ENCODE measurements around the gene CPT1B. TPM values are rescaled to one million over a fixed set of nuclear protein-coding genes. Genes with fewer than 3 reads are reported as not detected.

CPT1B gene
- total RNA-seq, 1 donor = 3.9 TPM

DNA sequence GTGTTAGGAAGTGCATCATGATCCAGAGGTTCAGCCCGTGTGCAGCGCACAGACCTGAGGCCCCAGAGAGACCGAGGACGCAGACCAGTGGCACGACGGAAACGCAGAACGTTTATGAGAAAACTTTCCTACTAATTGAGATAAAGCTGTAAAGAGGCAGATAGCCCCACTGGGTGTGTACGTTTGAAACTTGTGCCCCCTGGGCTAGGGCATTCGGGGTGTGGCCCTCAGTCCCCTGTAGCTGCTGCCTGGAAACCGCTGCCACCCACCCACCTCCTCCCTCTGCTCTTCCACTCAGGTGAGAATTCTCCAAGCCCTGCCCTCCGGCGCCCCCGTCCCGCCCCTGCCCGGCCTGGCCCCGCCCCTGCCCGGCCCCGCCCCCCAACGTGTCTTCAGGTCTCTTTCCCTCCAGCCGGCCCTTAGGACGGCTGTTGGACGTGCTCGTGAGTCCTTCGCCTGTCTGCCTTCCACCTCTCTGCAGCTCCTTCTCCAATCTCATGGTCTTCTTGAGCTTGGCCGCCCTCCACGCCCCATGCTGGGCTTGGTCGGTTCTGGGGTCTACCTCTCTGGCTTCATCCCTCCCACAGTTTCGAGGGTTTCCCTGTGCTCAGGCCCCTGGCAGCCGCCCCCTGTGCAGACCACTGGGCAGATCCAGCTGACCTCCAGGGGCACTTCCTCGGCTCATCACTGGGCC is 34.4 kb upstream of the CPT1B start:
- no peak for DNase-seq (ENCODE audit: low read depth)
- TF ChIP-seq, protein P1, sequence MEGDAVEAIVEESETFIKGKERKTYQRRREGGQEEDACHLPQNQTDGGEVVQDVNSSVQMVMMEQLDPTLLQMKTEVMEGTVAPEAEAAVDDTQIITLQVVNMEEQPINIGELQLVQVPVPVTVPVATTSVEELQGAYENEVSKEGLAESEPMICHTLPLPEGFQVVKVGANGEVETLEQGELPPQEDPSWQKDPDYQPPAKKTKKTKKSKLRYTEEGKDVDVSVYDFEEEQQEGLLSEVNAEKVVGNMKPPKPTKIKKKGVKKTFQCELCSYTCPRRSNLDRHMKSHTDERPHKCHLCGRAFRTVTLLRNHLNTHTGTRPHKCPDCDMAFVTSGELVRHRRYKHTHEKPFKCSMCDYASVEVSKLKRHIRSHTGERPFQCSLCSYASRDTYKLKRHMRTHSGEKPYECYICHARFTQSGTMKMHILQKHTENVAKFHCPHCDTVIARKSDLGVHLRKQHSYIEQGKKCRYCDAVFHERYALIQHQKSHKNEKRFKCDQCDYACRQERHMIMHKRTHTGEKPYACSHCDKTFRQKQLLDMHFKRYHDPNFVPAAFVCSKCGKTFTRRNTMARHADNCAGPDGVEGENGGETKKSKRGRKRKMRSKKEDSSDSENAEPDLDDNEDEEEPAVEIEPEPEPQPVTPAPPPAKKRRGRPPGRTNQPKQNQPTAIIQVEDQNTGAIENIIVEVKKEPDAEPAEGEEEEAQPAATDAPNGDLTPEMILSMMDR (IDR thresholded peaks at IDR 0.05; ENCODE audit: insufficient read depth, low read depth, low read length) = no peak

DNA sequence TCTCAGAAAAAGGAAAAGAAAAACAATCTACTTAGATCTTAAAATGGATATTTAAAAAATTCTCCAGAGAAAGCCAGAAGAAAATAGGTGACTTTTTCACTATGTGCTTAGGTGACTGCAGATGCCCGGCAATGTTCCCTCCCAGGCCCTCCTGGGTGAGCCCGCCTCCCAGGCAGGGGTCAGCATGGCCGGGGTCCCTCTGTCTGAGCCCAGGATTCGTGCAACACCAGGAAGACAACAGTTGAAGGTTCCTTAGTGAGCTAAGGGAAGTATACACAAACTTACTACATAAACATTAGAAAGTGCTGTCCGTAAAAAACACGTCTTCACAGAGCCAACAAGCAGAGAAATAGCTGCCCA is 33.9 kb upstream of the CPT1B start:
- TF ChIP-seq, protein P1 (IDR thresholded peaks at IDR 0.05; ENCODE audit: insufficient read depth, low read depth, low read length) = no peak
- H3K4me3 ChIP-seq (ENCODE audit: low read depth, low read length) = no peak overlapping the region
- DNase-seq (ENCODE audit: low read depth) = no peak

More for the DNA sequence above, 34.4 kb upstream of the CPT1B start:
- no peak overlapping the region for H3K4me3 ChIP-seq (ENCODE audit: low read depth, low read length)

DNA sequence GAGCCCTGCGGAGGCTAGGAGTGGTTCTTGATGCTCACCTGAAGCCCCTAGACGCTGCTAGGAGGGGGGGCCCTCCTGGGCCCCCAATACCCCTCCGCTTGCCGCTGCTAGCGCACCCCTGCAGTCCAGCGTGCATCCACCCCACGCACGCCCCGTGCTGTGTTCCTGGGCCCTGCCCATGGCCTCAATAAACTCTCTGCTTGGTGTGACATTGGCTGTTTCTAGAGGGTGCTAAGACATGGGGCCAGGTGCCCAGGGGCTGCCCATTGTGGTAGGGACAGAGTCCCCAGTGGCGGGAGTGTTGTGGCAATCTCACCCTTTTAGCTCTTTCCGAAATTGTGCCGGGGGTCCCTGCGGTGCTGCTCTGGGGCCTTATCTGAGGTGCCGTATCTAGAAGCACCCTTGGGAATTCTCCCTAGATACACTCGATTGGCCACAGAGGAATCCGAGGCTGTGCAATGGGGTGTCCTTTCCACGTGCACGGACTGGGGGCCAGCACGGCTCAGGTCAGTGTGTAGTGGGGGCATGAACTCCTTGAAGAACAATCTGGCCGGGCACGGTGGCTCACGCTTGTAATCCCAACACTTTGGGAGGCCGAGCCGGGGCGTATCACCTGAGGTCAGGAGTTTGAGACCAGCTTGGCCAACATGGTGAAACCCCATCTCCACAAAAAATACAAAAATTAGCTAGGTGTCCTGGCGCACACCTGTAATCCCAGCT is 33.3 kb upstream of the CPT1B start:
- H3K4me3 ChIP-seq (ENCODE audit: low read depth, low read length) = no peak overlapping the region
- DNase-seq (ENCODE audit: low read depth) = no peak
- TF ChIP-seq, protein P1 (IDR thresholded peaks at IDR 0.05; ENCODE audit: insufficient read depth, low read depth, low read length) = no peak

DNA sequence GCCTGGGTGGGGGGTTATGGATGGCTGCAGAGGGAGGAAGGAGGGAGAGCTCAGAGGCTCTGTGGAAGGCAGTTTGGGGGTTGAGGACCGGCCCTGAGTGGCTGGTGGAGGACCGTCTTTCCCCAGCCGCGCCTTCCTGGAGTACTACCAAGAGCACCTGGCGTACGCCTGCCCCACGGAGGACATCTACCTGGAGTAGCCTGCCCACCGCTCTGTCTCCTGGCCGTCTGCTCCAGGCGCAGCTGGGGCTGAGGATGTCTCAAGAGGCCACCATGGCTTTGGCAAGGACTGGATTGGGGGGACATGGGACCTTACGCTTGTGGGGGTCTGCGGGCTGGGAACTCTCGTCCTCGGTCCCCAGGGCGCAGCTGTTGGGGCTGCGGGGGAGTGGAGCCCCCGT is 32.4 kb upstream of the CPT1B start:
- no peak for DNase-seq (ENCODE audit: low read depth)
- no peak overlapping the region for H3K4me3 ChIP-seq (ENCODE audit: low read depth, low read length)
- TF ChIP-seq, protein P1 (IDR thresholded peaks at IDR 0.05; ENCODE audit: insufficient read depth, low read depth, low read length) = no peak

DNA sequence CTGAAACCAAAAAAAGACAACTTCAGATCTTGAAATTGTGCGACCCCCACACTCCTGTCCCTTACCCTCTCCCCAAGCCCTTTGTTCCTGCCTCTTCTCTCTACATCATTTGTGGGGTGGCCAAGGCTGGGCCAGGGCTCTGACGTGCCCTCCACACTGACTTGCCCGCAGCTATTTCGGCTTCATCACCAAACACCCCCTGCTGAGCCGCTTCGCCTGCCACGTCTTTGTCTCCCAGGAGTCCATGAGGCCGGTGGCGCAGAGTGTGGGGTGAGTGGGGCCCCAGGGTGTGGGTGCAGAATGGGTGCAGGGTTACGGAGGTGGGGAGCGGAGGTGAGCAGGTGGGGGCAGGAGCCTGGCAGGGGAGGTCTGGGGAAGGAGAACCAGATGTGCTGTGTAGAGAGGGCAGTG is 31.8 kb upstream of the CPT1B start:
- TF ChIP-seq, protein P1 (IDR thresholded peaks at IDR 0.05; ENCODE audit: insufficient read depth, low read depth, low read length) = no peak
- H3K4me3 ChIP-seq (ENCODE audit: low read depth, low read length) = no peak overlapping the region
- no peak for DNase-seq (ENCODE audit: low read depth)

DNA sequence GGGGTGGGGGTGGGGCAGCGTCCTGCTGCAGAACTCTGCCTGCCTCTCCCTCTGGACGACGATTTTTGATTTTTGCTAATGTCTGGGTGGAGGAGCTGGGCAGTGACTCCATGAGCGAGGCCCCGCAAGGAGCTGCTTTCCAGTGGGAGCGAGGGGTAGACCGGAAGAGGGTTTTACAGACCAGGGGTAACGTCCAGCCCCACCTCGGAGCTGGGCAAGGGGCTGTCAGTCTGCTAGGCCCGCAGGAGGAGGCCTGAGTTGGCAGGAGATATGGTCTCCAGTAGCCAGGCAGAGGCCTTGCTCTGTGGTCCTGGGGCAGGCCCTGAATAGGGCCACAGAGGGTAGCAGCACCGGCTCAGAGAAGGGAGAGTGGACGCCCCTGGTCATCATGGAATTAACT is 31.4 kb upstream of the CPT1B start:
- no peak overlapping the region for H3K4me3 ChIP-seq (ENCODE audit: low read depth, low read length)
- DNase-seq (ENCODE audit: low read depth) = no peak
- TF ChIP-seq, protein P1 (IDR thresholded peaks at IDR 0.05; ENCODE audit: insufficient read depth, low read depth, low read length) = no peak

Measured in fibroblast of villous mesenchyme (primary cell).